IMR-90 (cell line): Measurements from ENCODE around the gene GUCY2D. TPM values are rescaled to one million over a fixed set of nuclear protein-coding genes. Genes with fewer than 3 reads are reported as not detected.

Experiments
- ATAC-seq: fragments of 200-7000 bp; cut with Tn5 transposase; 2 replicates; pipeline ENCODE4 v1.9.1; 2020; ENCODE audit warnings: low read depth, mild to moderate bottlenecking, moderate library complexity
- BruUV-seq: library from RNA; stranded (reverse); fragments of 400-500 nt; replicated peaks from 2 replicates; lab custom pipeline; 2021; lab: Mats Ljungman, UMichigan
- CTCF ChIA-PET: fragments of 300-600 bp; formaldehyde crosslinking; extraction: SDS; loops from one replicate; lab custom pipeline; 2021; ENCODE audit warnings: antibody characterized with exemption; lab: Yijun Ruan, JAX
- POLR2A ChIA-PET: fragments of 300-600 bp; sonication (Branson Sonifier 250); formaldehyde crosslinking; loops from one replicate; lab custom pipeline; 2022; ENCODE audit warnings: antibody characterized with exemption; ENCODE audit not compliant: unreplicated experiment; lab: Charles Lee
- DNase-seq: peaks from one replicate; pipeline ENCODE4 v3.0.0; 2013
- H2AFZ ChIP-seq: replicated peaks from 2 replicates; pipeline ENCODE3; 2013; ENCODE audit warnings: low read length, mild to moderate bottlenecking; ENCODE audit not compliant: poor library complexity
- H2AK5ac ChIP-seq: 2 replicates; pipeline ENCODE4 v1.6.1; 2013; ENCODE audit warnings: low read depth, low read length, inconsistent platforms
- H2AK9ac ChIP-seq: replicated peaks from 2 replicates; pipeline ENCODE3; 2013; ENCODE audit warnings: mild to moderate bottlenecking, low read depth, low read length, moderate library complexity; ENCODE audit not compliant: poor library complexity
- H2BK120ac ChIP-seq: 2 replicates; pipeline ENCODE4 v1.6.1; 2013; ENCODE audit warnings: low read depth, low read length, inconsistent platforms
- H2BK15ac ChIP-seq: 3 replicates; pipeline ENCODE4 v1.6.1; 2013; ENCODE audit warnings: low read depth, low read length, inconsistent platforms
- H2BK20ac ChIP-seq: 2 replicates; pipeline ENCODE4 v1.6.1; 2013; ENCODE audit warnings: low read depth, mild to moderate bottlenecking, inconsistent platforms, low read length, moderate library complexity
- H2BK5ac ChIP-seq: 2 replicates; pipeline ENCODE4 v1.6.1; 2013; ENCODE audit warnings: mild to moderate bottlenecking, low read depth, low read length, inconsistent platforms; ENCODE audit not compliant: poor library complexity, severe bottlenecking
- H3K14ac ChIP-seq: replicated peaks from 2 replicates; pipeline ENCODE4 v1.6.1; 2013; ENCODE audit warnings: low read depth, low read length, inconsistent platforms
- H3K18ac ChIP-seq: 2 replicates; pipeline ENCODE4 v1.6.1; 2013; ENCODE audit warnings: low read depth, low read length, control low read depth
- H3K23ac ChIP-seq: 2 replicates; pipeline ENCODE4 v1.6.1; 2013; ENCODE audit warnings: low read depth, low read length, inconsistent platforms
- H3K27ac ChIP-seq: 2 replicates; pipeline ENCODE4 v1.5.1; 2013; ENCODE audit warnings: mild to moderate bottlenecking, control low read depth, low read length; ENCODE audit not compliant: insufficient read depth
- H3K27me3 ChIP-seq: 2 replicates; pipeline ENCODE4 v1.6.1; 2013; ENCODE audit warnings: low read length; ENCODE audit not compliant: control insufficient read depth, insufficient read depth
- H3K36me3 ChIP-seq: 2 replicates; pipeline ENCODE4 v1.6.1; 2013; ENCODE audit warnings: low read length, mixed read lengths; ENCODE audit not compliant: control insufficient read depth, insufficient read depth
- H3K4ac ChIP-seq: 2 replicates; pipeline ENCODE4 v1.6.1; 2013; ENCODE audit warnings: low read depth, low read length, inconsistent platforms
- H3K4me1 ChIP-seq: 2 replicates; pipeline ENCODE4 v1.6.1; 2013; ENCODE audit warnings: low read length, mixed read lengths; ENCODE audit not compliant: control insufficient read depth, insufficient read depth
- H3K4me2 ChIP-seq: 2 replicates; pipeline ENCODE4 v1.6.1; 2013; ENCODE audit warnings: low read depth, mild to moderate bottlenecking, control low read depth, low read length, moderate library complexity
- H3K4me3 ChIP-seq: 2 replicates; pipeline ENCODE4 v1.5.1; 2013; ENCODE audit warnings: low read depth, mild to moderate bottlenecking, control low read depth, low read length, moderate library complexity; ENCODE audit not compliant: insufficient read depth
- H3K56ac ChIP-seq: 2 replicates; pipeline ENCODE4 v1.6.1; 2013; ENCODE audit warnings: low read length, inconsistent platforms; ENCODE audit not compliant: insufficient read depth; ENCODE audit errors: extremely low read depth
- H3K79me1 ChIP-seq, 2 experiments: 2 replicates each; pipeline ENCODE4 v1.6.1; 2013; ENCODE audit warnings: low read length in 2 of 2, inconsistent platforms in 1 of 2, low read depth in 1 of 2
- H3K9ac ChIP-seq: 2 replicates; pipeline ENCODE4 v1.6.1; 2013; ENCODE audit warnings: low read depth, low read length, control low read depth
- H3K9me1 ChIP-seq: 2 replicates; pipeline ENCODE4 v1.6.1; 2013; ENCODE audit warnings: low read length, inconsistent platforms; ENCODE audit not compliant: insufficient read depth
- H3K9me3 ChIP-seq: 2 replicates; pipeline ENCODE4 v1.6.1; 2013; ENCODE audit warnings: low read length; ENCODE audit not compliant: control insufficient read depth, insufficient read depth
- H4K20me1 ChIP-seq: 2 replicates; pipeline ENCODE4 v1.6.1; 2013; ENCODE audit warnings: low read length, inconsistent platforms; ENCODE audit not compliant: insufficient read depth
- H4K5ac ChIP-seq: 2 replicates; pipeline ENCODE4 v1.6.1; 2013; ENCODE audit warnings: mild to moderate bottlenecking, low read depth, low read length, control low read depth
- H4K8ac ChIP-seq, 2 experiments: 2 replicates each; pipeline ENCODE4 v1.6.1; 2013; ENCODE audit warnings: low read depth in 2 of 2, low read length in 2 of 2, control low read depth in 1 of 2, inconsistent platforms in 1 of 2
- H4K91ac ChIP-seq: 2 replicates; pipeline ENCODE4 v1.6.1; 2013; ENCODE audit warnings: low read depth, low read length, inconsistent platforms; ENCODE audit not compliant: insufficient read depth
- BHLHE40 ChIP-seq: fragments of 150-350 bp; IDR thresholded peaks from 2 replicates; pipeline ENCODE4 v1.6.1; 2016; ENCODE audit warnings: mild to moderate bottlenecking, low read depth, low read length
- CHD1 ChIP-seq: IDR thresholded peaks from 2 replicates; pipeline ENCODE4 v1.6.1; 2012; ENCODE audit warnings: low read depth, low read length, improper control_type of control experiment
- CTCF ChIP-seq: conservative IDR thresholded peaks from 2 replicates; pipeline ENCODE4 v1.5.1; 2012; ENCODE audit warnings: mild to moderate bottlenecking, low read depth, low read length, improper control_type of control experiment
- ELK1 ChIP-seq: fragments of 150-350 bp; IDR thresholded peaks from 2 replicates; pipeline ENCODE4 v1.6.1; 2016; ENCODE audit warnings: low read depth, mild to moderate bottlenecking, low read length, moderate library complexity, borderline replicate concordance
- FOS ChIP-seq: fragments of 150-350 bp; IDR thresholded peaks from 2 replicates; pipeline ENCODE4 v1.6.1; 2016; ENCODE audit warnings: low read depth, low read length
- MAFK ChIP-seq: IDR thresholded peaks from 2 replicates; pipeline ENCODE4 v1.6.1; 2012; ENCODE audit warnings: low read depth, low read length, improper control_type of control experiment
- MAZ ChIP-seq: IDR thresholded peaks from 2 replicates; pipeline ENCODE4 v1.6.1; 2012; ENCODE audit warnings: low read depth, mild to moderate bottlenecking, low read length, improper control_type of control experiment, moderate library complexity, borderline replicate concordance
- MXI1 ChIP-seq: IDR thresholded peaks from 2 replicates; pipeline ENCODE4 v1.6.1; 2012; ENCODE audit warnings: low read depth, mild to moderate bottlenecking, low read length, moderate library complexity, borderline replicate concordance
- NFE2L2 ChIP-seq: fragments of 150-350 bp; IDR thresholded peaks from 2 replicates; pipeline ENCODE4 v1.6.1; 2016; ENCODE audit warnings: low read depth, mild to moderate bottlenecking, low read length
- RAD21 ChIP-seq: IDR thresholded peaks from 2 replicates; pipeline ENCODE4 v1.6.1; 2012; ENCODE audit warnings: low read length, improper control_type of control experiment
- RCOR1 ChIP-seq: IDR thresholded peaks from 2 replicates; pipeline ENCODE4 v1.6.1; 2012; ENCODE audit warnings: mild to moderate bottlenecking, low read length, improper control_type of control experiment; ENCODE audit not compliant: insufficient replicate concordance
- RFX5 ChIP-seq: IDR thresholded peaks from 2 replicates; pipeline ENCODE4 v1.8.0; 2012; ENCODE audit warnings: low read depth, mild to moderate bottlenecking, low read length, moderate library complexity
- SMC3 ChIP-seq: fragments of 150-350 bp; IDR thresholded peaks from 2 replicates; pipeline ENCODE4 v1.6.1; 2016; ENCODE audit warnings: low read depth, mild to moderate bottlenecking, antibody characterized with exemption, low read length, moderate library complexity
- USF2 ChIP-seq: fragments of 150-350 bp; IDR thresholded peaks from 2 replicates; pipeline ENCODE4 v1.6.1; 2017; ENCODE audit warnings: mild to moderate bottlenecking, antibody characterized with exemption, low read length, low read depth
- WGBS, 2 experiments: methylation state at CpG; one replicate each; pipeline versions ENCODE4 v1.1.5 to v1.1.7; 2013; ENCODE audit warnings: missing lambda C conversion rate in 2 of 2; ENCODE audit not compliant: insufficient read length in 1 of 2; ENCODE audit errors: extremely low coverage in 2 of 2; 5-methylcytosine and 5-hydroxymethylcytosine counted together
- dilution Hi-C: fragments of 300-500 bp; cut with HindIII; formaldehyde crosslinking; loops from one replicate; pipeline ENCODE4 v1.14.3; 2018; ENCODE audit warnings: low sequenced_read_pairs; ENCODE audit not compliant: unreplicated experiment
- in situ Hi-C: fragments of 300-500 bp; cut with MboI; formaldehyde crosslinking; loops from 3 replicates; pipeline ENCODE4 v1.14.3; 2019; ENCODE audit warnings: low sequenced_read_pairs, inconsistent platforms, mixed read lengths
- intact Hi-C: fragments of 100-400 bp; cut with micrococcal nuclease; formaldehyde crosslinking; loops from 2 replicates; pipeline ENCODE4 v1.10.0; 2022
- polyA plus RNA-seq, 3 experiments: library from polyadenylated mRNA; depleted of rRNA; stranded (reverse); fragments of >200 nt; gene quantifications; 2 replicates each; pipeline ENCODE4 v1.2.3, GENCODE V29; 2012; ENCODE audit warnings: low replicate concordance in 1 of 3
- total RNA-seq: library from RNA; depleted of rRNA; stranded (reverse); fragments of >200 nt; gene quantifications from 2 replicates; pipeline ENCODE4 v1.2.3, GENCODE V29; 2012

The GUCY2D gene
- total and polyA plus RNA-seq, 2 of the 4 experiments (the other 2 are of a cell fraction) = 0.03 TPM; not detected in 1

GRCh38 chr17:7961421-7961820 lies 41.0 kb upstream of the GUCY2D start:
- Histone ChIP-seq H3K18ac (no peak overlapping the region), H2AFZ (no peak overlapping the region), H2BK15ac (no peak overlapping the region), H3K4me2 (no peak overlapping the region), H3K56ac (no peak overlapping the region), H2BK20ac (no peak overlapping the region), H3K9ac (no peak overlapping the region), H3K14ac (no peak overlapping the region), H2BK120ac (no peak overlapping the region), H3K23ac (no peak overlapping the region), H2AK5ac (no peak overlapping the region), H3K79me1 (no peaks in the 10 kb centered on the region), H4K91ac (no peak overlapping the region), H3K9me1 (no peaks in the 10 kb centered on the region), H3K4ac (no peak overlapping the region), H2BK5ac (no peak overlapping the region), H3K4me3 (no peak overlapping the region), H3K27me3 (peaks cover 10% of the 10 kb centered on the region), H3K4me1 (no peaks in the 10 kb centered on the region), H2AK9ac (no peak overlapping the region), H3K27ac (no peak overlapping the region), H4K5ac (no peak overlapping the region), H4K8ac (no peak overlapping the region), H3K9me3 (no peaks in the 10 kb centered on the region), H4K20me1 (no peaks in the 10 kb centered on the region), H3K36me3 (no peaks in the 10 kb centered on the region)
- DNase-seq = no peak
- no CpG with 5 or more reads among the region's 2 CpGs for WGBS, 2 experiments
- TF ChIP-seq FOS (no peak), BHLHE40 (no peak), MXI1 (no peak), RAD21 (no peak), NFE2L2 (no peak), MAFK (no peak), RCOR1 (no peak), SMC3 (no peak), CHD1 (no peak), ELK1 (no peak), CTCF (no peak), RFX5 (no peak), USF2 (no peak), MAZ (no peak)
- CTCF ChIA-PET = no interaction called here
- in situ Hi-C loops (no loop called here), dilution Hi-C loops (no loop called here), intact Hi-C loops (no loop called here)
- no TSS peak for BruUV-seq
- no peak for ATAC-seq
- POLR2A ChIA-PET = no interaction called here
